HEK293 (cell line): ENCODE results near the gene TEDDM1.

Experiments
- CTCF ChIA-PET: fragments of 350-600 bp; formaldehyde crosslinking; extraction: SDS; loops from one replicate; lab custom pipeline; 2021; ENCODE audit warnings: antibody characterized with exemption; lab: Yijun Ruan, JAX
- POLR2A ChIA-PET: fragments of 300-600 bp; formaldehyde crosslinking; extraction: SDS; loops from one replicate; lab custom pipeline; 2020; ENCODE audit warnings: antibody characterized with exemption, inconsistent platforms; lab: Yijun Ruan, JAX
- H3K27ac ChIP-seq: fragments of 200-500 bp; sonication (Bioruptor generic); 2 replicates; pipeline ENCODE4 v1.5.1; 2014; ENCODE audit warnings: low read depth, low read length, control low read depth, inconsistent platforms; ENCODE audit errors: extremely low read depth
- H3K36me3 ChIP-seq, 2 experiments: fragments of 200-500 bp in 1 of 2; sonication (Bioruptor generic) in 1 of 2; 1 replicate in 1 of 2; 2 replicates in 1 of 2; pipeline ENCODE4 v1.5.1; 2014 to 2017; ENCODE audit warnings: inconsistent platforms in 2 of 2, low read length in 2 of 2; ENCODE audit not compliant: control insufficient read depth in 2 of 2, insufficient read depth in 1 of 2
- H3K4me1 ChIP-seq: fragments of 200-500 bp; sonication (Bioruptor generic); 2 replicates; pipeline ENCODE4 v1.5.1; 2014; ENCODE audit warnings: mild to moderate bottlenecking, low read length, inconsistent platforms; ENCODE audit not compliant: control insufficient read depth, insufficient read depth
- H3K4me3 ChIP-seq: 2 replicates; pipeline ENCODE4 v1.5.1; 2011; ENCODE audit warnings: low read depth, mild to moderate bottlenecking, control low read depth, low read length, moderate library complexity
- H3K9me3 ChIP-seq: fragments of 200-500 bp; sonication (Bioruptor generic); 2 replicates; pipeline ENCODE4 v1.5.1; 2014; ENCODE audit warnings: low read depth, low read length, inconsistent platforms; ENCODE audit not compliant: control insufficient read depth, insufficient read depth
- GLI2 ChIP-seq: fragments of 450-650 bp; formaldehyde crosslinking; IDR thresholded peaks from 2 replicates; pipeline ENCODE4; 2017; ENCODE audit warnings: missing biosample characterization, missing genetic modification characterization, low read depth, borderline replicate concordance
- IKZF3 ChIP-seq: fragments of 450-650 bp; IDR thresholded peaks from 2 replicates; pipeline ENCODE4 v1.5.0; 2018; ENCODE audit warnings: missing biosample characterization, mild to moderate bottlenecking, missing genetic modification characterization, moderate library complexity
- MEIS1 ChIP-seq: sonication (generic); formaldehyde crosslinking; IDR thresholded peaks from 2 replicates; pipeline ENCODE4 v1.8.1; 2022; ENCODE audit warnings: missing genetic modification reagents, mild to moderate bottlenecking, borderline replicate concordance
- RBAK ChIP-seq: fragments of 450-650 bp; formaldehyde crosslinking; IDR thresholded peaks from 2 replicates; pipeline ENCODE4 v1.5.1; 2016; ENCODE audit warnings: missing biosample characterization, missing genetic modification characterization
- SALL2 ChIP-seq: fragments of 450-650 bp; formaldehyde crosslinking; IDR thresholded peaks from 2 replicates; pipeline ENCODE4 v1.5.0; 2017; ENCODE audit warnings: missing biosample characterization, mild to moderate bottlenecking, missing genetic modification characterization, borderline replicate concordance
- TRIM28 ChIP-seq: IDR thresholded peaks from 2 replicates; pipeline ENCODE4 v1.6.1; 2011; ENCODE audit warnings: low read length, control low read depth, borderline replicate concordance
- ZNF112 ChIP-seq: fragments of 450-650 bp; formaldehyde crosslinking; IDR thresholded peaks from 2 replicates; pipeline ENCODE4 v1.5.0; 2017; ENCODE audit warnings: missing biosample characterization, missing genetic modification characterization
- ZNF133 ChIP-seq: fragments of 450-650 bp; formaldehyde crosslinking; IDR thresholded peaks from 2 replicates; pipeline ENCODE4 v1.5.1; 2016; ENCODE audit warnings: missing biosample characterization, missing genetic modification characterization
- ZNF211 ChIP-seq: fragments of 450-650 bp; formaldehyde crosslinking; IDR thresholded peaks from 2 replicates; pipeline ENCODE4 v1.5.1; 2016; ENCODE audit warnings: low read depth, missing biosample characterization, missing genetic modification characterization
- ZNF292 ChIP-seq: fragments of 450-650 bp; formaldehyde crosslinking; IDR thresholded peaks from 2 replicates; pipeline ENCODE4 v1.5.1; 2016; ENCODE audit warnings: low read depth, missing biosample characterization, missing genetic modification characterization, borderline replicate concordance
- ZNF324 ChIP-seq: fragments of 450-650 bp; formaldehyde crosslinking; IDR thresholded peaks from 2 replicates; pipeline ENCODE4 v1.5.1; 2016; ENCODE audit warnings: missing biosample characterization, missing genetic modification characterization
- ZNF354C ChIP-seq: fragments of 450-650 bp; formaldehyde crosslinking; IDR thresholded peaks from 2 replicates; pipeline ENCODE4 v1.5.1; 2016; ENCODE audit warnings: missing biosample characterization, missing genetic modification characterization, low read depth, borderline replicate concordance
- ZNF423 ChIP-seq: fragments of 450-650 bp; formaldehyde crosslinking; IDR thresholded peaks from 2 replicates; pipeline ENCODE4 v1.5.1; 2016; ENCODE audit warnings: missing biosample characterization, missing genetic modification characterization
- ZNF473 ChIP-seq: fragments of 450-650 bp; formaldehyde crosslinking; IDR thresholded peaks from 2 replicates; pipeline ENCODE4 v1.5.1; 2017; ENCODE audit warnings: missing biosample characterization, missing genetic modification characterization
- ZNF521 ChIP-seq: fragments of 450-650 bp; formaldehyde crosslinking; IDR thresholded peaks from 2 replicates; pipeline ENCODE4 v1.5.1; 2017; ENCODE audit warnings: missing biosample characterization, mild to moderate bottlenecking, missing genetic modification characterization
- ZNF529 ChIP-seq: fragments of 450-650 bp; formaldehyde crosslinking; IDR thresholded peaks from 2 replicates; pipeline ENCODE4 v1.5.1; 2017; ENCODE audit warnings: missing genetic modification characterization, missing biosample characterization; ENCODE audit not compliant: insufficient replicate concordance
- ZNF571 ChIP-seq: fragments of 450-650 bp; formaldehyde crosslinking; IDR thresholded peaks from 2 replicates; pipeline ENCODE4 v1.5.0; 2017; ENCODE audit warnings: missing biosample characterization, missing genetic modification characterization
- ZNF629 ChIP-seq: fragments of 450-650 bp; formaldehyde crosslinking; IDR thresholded peaks from 2 replicates; pipeline ENCODE4 v1.5.1; 2017; ENCODE audit warnings: missing biosample characterization, missing genetic modification characterization
- ZNF660 ChIP-seq: fragments of 450-650 bp; IDR thresholded peaks from 2 replicates; pipeline ENCODE4 v1.5.1; 2018; ENCODE audit warnings: missing biosample characterization, mild to moderate bottlenecking, missing genetic modification characterization
- ZNF677 ChIP-seq: fragments of 450-650 bp; IDR thresholded peaks from 2 replicates; pipeline ENCODE4 v1.5.0; 2018; ENCODE audit warnings: missing biosample characterization, mild to moderate bottlenecking, missing genetic modification characterization, moderate library complexity
- ZNF792 ChIP-seq: fragments of 450-650 bp; formaldehyde crosslinking; IDR thresholded peaks from 2 replicates; pipeline ENCODE4 v1.5.1; 2016; ENCODE audit warnings: missing biosample characterization, missing genetic modification characterization
- TF ChIP-seq, protein P1 (sequence below): fragments of 450-650 bp; formaldehyde crosslinking; IDR thresholded peaks from 2 replicates; pipeline ENCODE4 v1.5.1; 2016; ENCODE audit warnings: missing biosample characterization, missing genetic modification characterization
- TF ChIP-seq, protein P2 (sequence below): fragments of 450-650 bp; formaldehyde crosslinking; IDR thresholded peaks from 2 replicates; pipeline ENCODE4 v1.5.1; 2017; ENCODE audit warnings: missing biosample characterization, missing genetic modification characterization
- TF ChIP-seq, protein P3 (sequence below): fragments of 450-650 bp; IDR thresholded peaks from 2 replicates; pipeline ENCODE4 v1.5.1; 2018; ENCODE audit warnings: missing biosample characterization, missing genetic modification characterization
- TF ChIP-seq, protein P4 (sequence below): fragments of 450-650 bp; formaldehyde crosslinking; IDR thresholded peaks from 2 replicates; pipeline ENCODE4 v1.5.1; 2016; ENCODE audit warnings: missing biosample characterization, missing genetic modification characterization

The TEDDM1 gene

DNA sequence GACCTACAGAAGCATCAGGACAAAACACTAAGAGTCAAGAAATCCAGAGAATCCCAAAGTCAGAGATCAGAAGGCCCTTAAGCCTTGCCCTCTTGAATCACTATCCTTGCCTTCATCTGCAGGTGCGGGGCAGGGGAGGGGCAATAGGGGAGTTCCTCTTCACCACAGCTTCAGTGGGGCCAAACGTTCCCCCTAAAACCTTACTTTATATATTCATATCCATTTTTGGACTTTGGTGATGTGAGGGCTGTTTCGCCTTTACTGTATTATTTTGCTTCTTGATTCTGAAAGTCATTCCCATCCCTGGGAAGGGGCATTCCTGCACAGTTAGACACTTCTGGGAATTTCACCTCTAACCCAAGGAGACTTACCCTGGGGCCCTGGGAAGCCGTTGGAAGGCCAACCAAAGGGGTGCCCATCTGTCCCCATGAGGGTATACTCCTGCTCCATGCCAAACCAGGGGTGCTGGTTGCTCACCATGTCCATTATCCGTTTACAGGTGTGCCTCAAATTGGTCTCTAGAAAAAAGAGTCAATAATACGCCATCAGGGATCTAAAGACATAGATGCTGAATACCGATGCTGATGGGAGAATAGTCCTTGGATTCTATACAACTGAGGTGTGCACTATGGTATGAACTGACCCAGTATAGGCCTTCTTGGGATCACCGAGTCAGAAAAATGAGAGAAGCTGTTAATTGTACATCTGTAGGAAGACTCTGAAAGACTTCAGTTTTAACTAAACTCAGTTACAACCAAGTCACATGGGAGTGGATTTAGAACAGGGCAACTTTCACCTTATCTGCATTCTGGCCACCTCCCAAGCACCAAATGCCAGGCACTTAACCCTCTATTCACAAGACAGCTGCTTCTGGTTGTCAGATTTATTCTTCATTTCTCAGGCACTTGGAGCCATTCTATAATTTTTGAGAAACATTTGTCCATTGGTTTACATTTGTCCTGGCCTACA is 14.3 kb downstream of the TEDDM1 start:
- no peak overlapping the region for H3K4me3 ChIP-seq
- no peak overlapping the region for H3K27ac ChIP-seq
- no peaks in the 10 kb centered on the region for H3K9me3 ChIP-seq
- CTCF ChIA-PET, result interaction anchor here (0.6 to 4.5 kb wide), 2 partner anchors 149 to 242 kb away, joined by 4 to 28 read pairs; no protein-coding TSS in a partner anchor
- TF ChIP-seq ZNF423 (tag by site-specific recombination) (no peak), TRIM28 (no peak), ZNF521 (tag by site-specific recombination) (no peak)
- TF ChIP-seq, all 188 proteins: peak for 0
- H3K36me3 ChIP-seq, result peaks cover 18 to 89% of the 10 kb centered on the region in 2 experiments
- H3K4me1 ChIP-seq, result no peaks in the 10 kb centered on the region
- POLR2A ChIA-PET, result no interaction called here

DNA sequence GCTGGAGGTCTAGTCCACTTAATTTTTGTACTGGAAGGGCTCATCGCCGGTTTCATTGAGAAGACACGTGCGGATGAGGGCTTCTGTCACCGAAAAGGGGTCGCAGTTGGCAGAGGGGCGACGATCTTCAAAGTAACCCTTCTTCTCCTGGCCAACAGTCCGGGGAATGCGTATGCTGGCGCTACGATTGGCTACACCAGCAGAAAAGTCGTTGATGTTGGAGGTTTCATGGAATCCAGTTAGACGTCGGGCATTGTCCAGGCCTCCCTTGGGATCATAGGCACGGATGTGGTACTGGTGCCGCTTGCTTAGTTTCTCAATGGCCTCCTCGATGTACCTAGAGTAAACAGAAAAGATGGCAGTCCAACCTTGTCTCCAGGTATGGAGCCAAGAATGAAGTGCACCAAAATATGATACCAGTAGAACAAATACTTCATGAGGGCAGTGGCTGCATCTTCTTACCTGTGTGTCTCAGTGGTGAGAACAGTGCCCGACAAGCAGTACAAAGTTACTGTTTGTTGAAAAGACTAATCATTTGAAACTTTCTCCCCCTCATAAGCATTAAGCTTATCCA is 16.0 kb downstream of the TEDDM1 start:
- Histone ChIP-seq H3K4me3 (no peak overlapping the region), H3K4me1 (no peaks in the 10 kb centered on the region), H3K27ac (no peak overlapping the region), H3K36me3 (peaks cover 15 to 78% of the 10 kb centered on the region in 2 experiments; a peak in 2 of 3 replicates), H3K9me3 (no peaks in the 10 kb centered on the region)
- ChIA-PET POLR2A (no interaction called here), CTCF (no interaction called here)
- TF ChIP-seq ZNF354C (no peak), ZNF677 (tag by site-specific recombination) (no peak), ZNF792 (tag by site-specific recombination) (no peak), GLI2 (no peak), MEIS1 (CRISPR knock-in tag) (no peak), ZNF324 (tag by site-specific recombination) (no peak), SALL2 (tag by site-specific recombination) (no peak), ZNF571 (tag by site-specific recombination) (no peak)
- TF ChIP-seq, protein P1, sequence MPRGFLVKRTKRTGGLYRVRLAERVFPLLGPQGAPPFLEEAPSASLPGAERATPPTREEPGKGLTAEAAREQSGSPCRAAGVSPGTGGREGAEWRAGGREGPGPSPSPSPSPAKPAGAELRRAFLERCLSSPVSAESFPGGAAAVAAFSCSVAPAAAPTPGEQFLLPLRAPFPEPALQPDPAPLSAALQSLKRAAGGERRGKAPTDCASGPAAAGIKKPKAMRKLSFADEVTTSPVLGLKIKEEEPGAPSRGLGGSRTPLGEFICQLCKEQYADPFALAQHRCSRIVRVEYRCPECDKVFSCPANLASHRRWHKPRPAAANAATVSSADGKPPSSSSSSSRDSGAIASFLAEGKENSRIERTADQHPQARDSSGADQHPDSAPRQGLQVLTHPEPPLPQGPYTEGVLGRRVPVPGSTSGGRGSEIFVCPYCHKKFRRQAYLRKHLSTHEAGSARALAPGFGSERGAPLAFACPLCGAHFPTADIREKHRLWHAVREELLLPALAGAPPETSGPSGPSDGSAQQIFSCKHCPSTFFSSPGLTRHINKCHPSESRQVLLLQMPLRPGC (tag by site-specific recombination), result no peak
- TF ChIP-seq, protein P2, sequence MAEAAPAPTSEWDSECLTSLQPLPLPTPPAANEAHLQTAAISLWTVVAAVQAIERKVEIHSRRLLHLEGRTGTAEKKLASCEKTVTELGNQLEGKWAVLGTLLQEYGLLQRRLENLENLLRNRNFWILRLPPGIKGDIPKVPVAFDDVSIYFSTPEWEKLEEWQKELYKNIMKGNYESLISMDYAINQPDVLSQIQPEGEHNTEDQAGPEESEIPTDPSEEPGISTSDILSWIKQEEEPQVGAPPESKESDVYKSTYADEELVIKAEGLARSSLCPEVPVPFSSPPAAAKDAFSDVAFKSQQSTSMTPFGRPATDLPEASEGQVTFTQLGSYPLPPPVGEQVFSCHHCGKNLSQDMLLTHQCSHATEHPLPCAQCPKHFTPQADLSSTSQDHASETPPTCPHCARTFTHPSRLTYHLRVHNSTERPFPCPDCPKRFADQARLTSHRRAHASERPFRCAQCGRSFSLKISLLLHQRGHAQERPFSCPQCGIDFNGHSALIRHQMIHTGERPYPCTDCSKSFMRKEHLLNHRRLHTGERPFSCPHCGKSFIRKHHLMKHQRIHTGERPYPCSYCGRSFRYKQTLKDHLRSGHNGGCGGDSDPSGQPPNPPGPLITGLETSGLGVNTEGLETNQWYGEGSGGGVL (tag by site-specific recombination), result no peak

DNA sequence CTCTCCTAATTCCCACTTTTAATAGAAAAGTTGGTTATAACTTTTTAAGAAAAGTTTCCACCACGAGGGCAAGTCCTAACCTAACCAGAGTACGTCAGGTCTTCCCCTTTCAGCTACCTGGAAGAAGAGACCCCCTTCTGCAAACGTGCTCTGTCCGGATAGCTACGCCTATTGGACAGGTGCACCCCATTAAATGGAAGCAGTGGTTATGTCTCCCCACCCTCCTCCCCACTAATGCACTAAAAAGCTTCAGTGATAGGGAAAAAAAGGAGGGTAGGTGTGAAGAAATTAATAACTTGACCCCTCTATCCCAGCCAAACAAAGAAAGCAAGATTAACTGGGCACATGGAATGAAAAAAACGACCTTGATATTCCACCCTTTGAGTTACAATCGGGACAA is 16.5 kb downstream of the TEDDM1 start:
- Histone ChIP-seq H3K4me3 (no peak overlapping the region), H3K27ac (no peak overlapping the region), H3K4me1 (no peaks in the 10 kb centered on the region), H3K9me3 (no peaks in the 10 kb centered on the region), H3K36me3 (peaks cover 15 to 73% of the 10 kb centered on the region in 2 experiments; a peak in 2 of 3 replicates)
- ChIA-PET POLR2A (interaction anchor here (0.6 kb wide), 1 partner anchor 72 kb away, joined by 3 read pairs; no protein-coding TSS in a partner anchor), CTCF (no interaction called here)
- TF ChIP-seq, protein P3, sequence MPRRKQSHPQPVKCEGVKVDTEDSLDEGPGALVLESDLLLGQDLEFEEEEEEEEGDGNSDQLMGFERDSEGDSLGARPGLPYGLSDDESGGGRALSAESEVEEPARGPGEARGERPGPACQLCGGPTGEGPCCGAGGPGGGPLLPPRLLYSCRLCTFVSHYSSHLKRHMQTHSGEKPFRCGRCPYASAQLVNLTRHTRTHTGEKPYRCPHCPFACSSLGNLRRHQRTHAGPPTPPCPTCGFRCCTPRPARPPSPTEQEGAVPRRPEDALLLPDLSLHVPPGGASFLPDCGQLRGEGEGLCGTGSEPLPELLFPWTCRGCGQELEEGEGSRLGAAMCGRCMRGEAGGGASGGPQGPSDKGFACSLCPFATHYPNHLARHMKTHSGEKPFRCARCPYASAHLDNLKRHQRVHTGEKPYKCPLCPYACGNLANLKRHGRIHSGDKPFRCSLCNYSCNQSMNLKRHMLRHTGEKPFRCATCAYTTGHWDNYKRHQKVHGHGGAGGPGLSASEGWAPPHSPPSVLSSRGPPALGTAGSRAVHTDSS (tag by site-specific recombination), result no peak
- no peak for TF ChIP-seq ZNF112
- TF ChIP-seq RBAK, result no peak
- TF ChIP-seq ZNF629 (tag by site-specific recombination), result no peak
- TF ChIP-seq ZNF211 (tag by site-specific recombination), result no peak
- TF ChIP-seq ZNF292 (tag by site-specific recombination), result no peak
- no peak for TF ChIP-seq ZNF660 (tag by site-specific recombination)
- no peak for TF ChIP-seq ZNF473 (tag by site-specific recombination)
- no peak for TF ChIP-seq ZNF133 (tag by site-specific recombination)
- TF ChIP-seq ZNF529 (tag by site-specific recombination), result no peak
- TF ChIP-seq IKZF3 (tag by site-specific recombination), result no peak
- no peak for TF ChIP-seq ZNF792 (tag by site-specific recombination)
- TF ChIP-seq, protein P4, sequence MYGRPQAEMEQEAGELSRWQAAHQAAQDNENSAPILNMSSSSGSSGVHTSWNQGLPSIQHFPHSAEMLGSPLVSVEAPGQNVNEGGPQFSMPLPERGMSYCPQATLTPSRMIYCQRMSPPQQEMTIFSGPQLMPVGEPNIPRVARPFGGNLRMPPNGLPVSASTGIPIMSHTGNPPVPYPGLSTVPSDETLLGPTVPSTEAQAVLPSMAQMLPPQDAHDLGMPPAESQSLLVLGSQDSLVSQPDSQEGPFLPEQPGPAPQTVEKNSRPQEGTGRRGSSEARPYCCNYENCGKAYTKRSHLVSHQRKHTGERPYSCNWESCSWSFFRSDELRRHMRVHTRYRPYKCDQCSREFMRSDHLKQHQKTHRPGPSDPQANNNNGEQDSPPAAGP (tag by site-specific recombination), result no peak
